GM19468 (cell line): Measurements from ENCODE around the gene A1CF.
"Not testable (repeated sequence)": the region's sequence is repeated elsewhere in the genome, so short reads cannot be mapped to it uniquely, and the experiment has no call there.

Experiments used
- ATAC-seq: cut with Tn5 transposase; IDR thresholded peaks from one replicate; pipeline ENCODE4 v1.9.1; 2021; ENCODE audit warnings: mild to moderate bottlenecking, moderate library complexity, moderate number of reproducible peaks; ENCODE audit not compliant: unreplicated experiment; ENCODE audit errors: extremely low read depth

A1CF gene

GRCh38 chr10:50798297-50798696 is 87.1 kb downstream of the A1CF start:
- no peak for ATAC-seq

GRCh38 chr10:50796693-50797092 is 88.7 kb downstream of the A1CF start:
- no peak for ATAC-seq

- ATAC-seq = no peak
These were observed 90.9 kb downstream of the A1CF start for GRCh38 chr10:50794490-50794889.

- ATAC-seq = no peak
These were observed 96.2 kb downstream of the A1CF start for GRCh38 chr10:50788951-50789945.

GRCh38 chr10:50787962-50788361 is 97.5 kb downstream of the A1CF start:
- not testable (repeated sequence) for ATAC-seq

- ATAC-seq = not testable (repeated sequence)
These were observed 103.4 kb downstream of the A1CF start for GRCh38 chr10:50782017-50782416.

GRCh38 chr10:50780036-50780435 is 105.4 kb downstream of the A1CF start:
- ATAC-seq = not testable (repeated sequence)

- not testable (repeated sequence) for ATAC-seq
These were observed 110.6 kb downstream of the A1CF start for GRCh38 chr10:50774868-50775267.

GRCh38 chr10:50772042-50772441 is 113.4 kb downstream of the A1CF start:
- ATAC-seq = not testable (repeated sequence)

- not testable (repeated sequence) for ATAC-seq
These were observed 118.5 kb downstream of the A1CF start for GRCh38 chr10:50766774-50767513.
